GM12878 (cell line): ENCODE data around the gene TMEM171. TPM values are rescaled to one million over a fixed set of nuclear protein-coding genes. Genes with fewer than 3 reads are reported as not detected.

Source experiments
- ATAC-seq: fragments of 200-7000 bp; cut with Tn5 transposase; 3 replicates; pipeline ENCODE4 v1.9.1; 2020; ENCODE audit warnings: mild to moderate bottlenecking, moderate library complexity
- BruUV-seq: library from RNA; stranded (reverse); fragments of 400-500 nt; replicated peaks from 2 replicates; lab custom pipeline; 2021; lab: Mats Ljungman, UMichigan
- CTCF ChIA-PET: fragments of 300-600 bp; sonication (Branson Sonifier 250); formaldehyde crosslinking; extraction: SDS; loops from one replicate; lab custom pipeline; 2021; ENCODE audit warnings: inconsistent platforms; lab: Yijun Ruan, JAX
- POLR2A ChIA-PET: fragments of 350-600 bp; formaldehyde crosslinking; extraction: SDS; loops from one replicate; lab custom pipeline; 2021; ENCODE audit warnings: inconsistent platforms; lab: Charles Lee
- RAD21 ChIA-PET: fragments of 300-600 bp; sonication (Branson Sonifier 250); formaldehyde crosslinking; loops from one replicate; lab custom pipeline; 2023; ENCODE audit warnings: antibody characterized with exemption; ENCODE audit not compliant: unreplicated experiment; lab: Charles Lee
- SMC1A ChIA-PET: fragments of 300-600 bp; sonication (Branson Sonifier 250); formaldehyde crosslinking; loops from one replicate; lab custom pipeline; 2023; ENCODE audit not compliant: unreplicated experiment, uncharacterized antibody; lab: Charles Lee
- DNase-seq: peaks from one replicate; pipeline ENCODE4 v3.0.0-alpha.2; 2011; ENCODE audit warnings: low read depth, low spot score
- FAIRE-seq: peaks from 3 replicates; lab custom pipeline; 2011; peaks lifted over from hg19 to GRCh38; lab: Jason Lieb, UNC
- H2AFZ ChIP-seq: 2 replicates; pipeline ENCODE4 v1.6.0; 2011; ENCODE audit warnings: low read depth, low read length, control low read depth; ENCODE audit not compliant: control insufficient read depth
- H3K27ac ChIP-seq: 2 replicates; pipeline ENCODE4 v1.5.1; 2011; ENCODE audit warnings: control low read depth; ENCODE audit not compliant: control insufficient read depth, insufficient read depth
- H3K27me3 ChIP-seq, 2 experiments: replicated peaks in 1 of 2; 2 replicates each; pipeline versions ENCODE4 v1.6.0 to v1.6.1; 2011; ENCODE audit warnings: low read length in 1 of 2; ENCODE audit not compliant: control insufficient read depth in 2 of 2, insufficient read depth in 2 of 2
- H3K36me3 ChIP-seq, 2 experiments: 2 replicates each; pipeline ENCODE4 v1.5.1; 2011; ENCODE audit warnings: low read length in 1 of 2; ENCODE audit not compliant: control insufficient read depth in 2 of 2, insufficient read depth in 2 of 2
- H3K4me1 ChIP-seq: 2 replicates; pipeline ENCODE4 v1.6.1; 2011; ENCODE audit warnings: mild to moderate bottlenecking, low read length, moderate library complexity, mixed read lengths; ENCODE audit not compliant: control insufficient read depth, insufficient read depth
- H3K4me2 ChIP-seq: 2 replicates; pipeline ENCODE4 v1.6.0; 2011; ENCODE audit warnings: control low read depth; ENCODE audit not compliant: control insufficient read depth, insufficient read depth
- H3K4me3 ChIP-seq: fragments of 200-600 bp; sonication (generic); 2 replicates; pipeline ENCODE4 v1.5.1; 2016
- H3K79me2 ChIP-seq: 2 replicates; pipeline ENCODE4 v1.6.0; 2011; ENCODE audit warnings: low read length; ENCODE audit not compliant: control insufficient read depth, insufficient read depth
- H3K9ac ChIP-seq: 2 replicates; pipeline ENCODE4 v1.8.0; 2011; ENCODE audit warnings: low read length, control low read depth, mixed read lengths; ENCODE audit not compliant: control insufficient read depth, insufficient read depth
- H3K9me3 ChIP-seq: replicated peaks from 3 replicates; pipeline ENCODE4 v1.5.1; 2011; ENCODE audit warnings: mild to moderate bottlenecking, low read length; ENCODE audit not compliant: control insufficient read depth, insufficient read depth
- H4K20me1 ChIP-seq: 2 replicates; pipeline ENCODE4 v1.6.0; 2011; ENCODE audit not compliant: control insufficient read depth, insufficient read depth
- CBX5 ChIP-seq: sonication (generic); IDR thresholded peaks from 2 replicates; pipeline ENCODE4 v1.6.1; 2016; ENCODE audit warnings: low read depth, moderate library complexity, mild to moderate bottlenecking, inconsistent platforms
- IKZF1 ChIP-seq: fragments of 450-650 bp; conservative IDR thresholded peaks from 2 replicates; pipeline ENCODE4 v1.6.1; 2017; ENCODE audit warnings: antibody characterized with exemption, mild to moderate bottlenecking
- MYB ChIP-seq: fragments of 150-350 bp; IDR thresholded peaks from 2 replicates; pipeline ENCODE4 v1.6.1; 2014; ENCODE audit warnings: mild to moderate bottlenecking, low read depth, low read length, borderline replicate concordance
- PKNOX1 ChIP-seq: fragments of 450-650 bp; IDR thresholded peaks from 2 replicates; pipeline ENCODE4 v1.6.1; 2016; ENCODE audit warnings: mild to moderate bottlenecking
- STAT3 ChIP-seq: IDR thresholded peaks from 2 replicates; pipeline ENCODE4 v1.6.1; 2011; ENCODE audit warnings: low read depth, low read length, improper control_type of control experiment
- TAF1 ChIP-seq: IDR thresholded peaks from 2 replicates; pipeline ENCODE4 v1.6.1; 2011; ENCODE audit warnings: mild to moderate bottlenecking, low read depth, low read length, borderline replicate concordance
- ZNF384 ChIP-seq: IDR thresholded peaks from 2 replicates; pipeline ENCODE4 v1.6.1; 2012; ENCODE audit warnings: low read depth, mild to moderate bottlenecking, low read length, improper control_type of control experiment, borderline replicate concordance
- WGBS: methylation state at CpG from one replicate; pipeline ENCODE4 v1.1.6; 2016; ENCODE audit warnings: low lambda C conversion rate; ENCODE audit not compliant: insufficient replicate concordance, insufficient coverage; ENCODE audit errors: missing lambda C conversion rate; 5-methylcytosine and 5-hydroxymethylcytosine counted together
- in situ Hi-C: fragments of 300-500 bp; cut with MboI; formaldehyde crosslinking; loops from 9 replicates; pipeline ENCODE4 v1.14.3; 2018; ENCODE audit warnings: mixed read lengths
- intact Hi-C: fragments of 100-400 bp; cut with micrococcal nuclease; formaldehyde crosslinking; loops from one replicate; pipeline ENCODE4 v1.14.2; 2022; ENCODE audit not compliant: unreplicated experiment
- polyA plus RNA-seq, 11 experiments: library from polyadenylated mRNA; depleted of rRNA in 4 of 11; unstranded in 6 of 11; stranded (reverse) in 5 of 11; fragments of >200 nt; fragmentation: Nextera tagmentation in 4 of 11; fragmentation: Illumina TruSeq in 1 of 11; extraction: Ambion mirVana in 4 of 11; extraction: Trizol in 1 of 11; gene quantifications; 1 replicate in 1 of 11; 2 replicates in 10 of 11; pipeline versions ENCODE4 v1.2.1 to v1.2.3, GENCODE V29; 2011 to 2016; ENCODE audit warnings: inconsistent platforms in 2 of 11, missing spikeins in 2 of 11, low read depth in 1 of 11
- total RNA-seq, 4 experiments: library from RNA; depleted of rRNA in 3 of 4; stranded (reverse); fragments of >200 nt in 3 of 4; fragmentation: Illumina TruSeq in 1 of 4; extraction: Trizol in 1 of 4; gene quantifications; 2 replicates each; pipeline versions ENCODE4 v1.2.1 to v1.2.3, GENCODE V29; 2013 to 2021
- TF ChIP-seq, protein P1 (sequence below): IDR thresholded peaks from 2 replicates; pipeline ENCODE4 v1.6.1; 2012; ENCODE audit warnings: mild to moderate bottlenecking, low read depth, low read length
- TF ChIP-seq, protein P2 (sequence below): IDR thresholded peaks from 2 replicates; pipeline ENCODE4 v1.6.1; 2012; ENCODE audit warnings: low read depth, low read length, improper control_type of control experiment

The TMEM171 gene
- total and polyA plus RNA-seq, 10 of the 15 experiments (the other 5 are each of a cell fraction or from before 2014, with no cell fraction given), result not detected

- H3K4me1 ChIP-seq, result no peaks in the 10 kb centered on the region
- no peaks in the 10 kb centered on the region for H3K27me3 ChIP-seq
- no peak for TF ChIP-seq CBX5
- peak; percentile 20; the same call in 1 of the 2 replicates for TF ChIP-seq ZNF384
- H4K20me1 ChIP-seq, result no peaks in the 10 kb centered on the region
- 0% methylated on average over 1 of the region's 1 CpG for whole genome bisulfite sequencing
- CTCF ChIA-PET, result no interaction called here
- intact Hi-C loops (no loop called here), in situ Hi-C loops (no loop called here)
- H3K4me3 ChIP-seq, result no peak overlapping the region
- ATAC-seq, result no peak
- POLR2A ChIA-PET, result no interaction called here
- H3K36me3 ChIP-seq, result no peaks in the 10 kb centered on the region
- DNase-seq, result no peak
- H3K4me2 ChIP-seq, result no peak overlapping the region
- no peaks in the 10 kb centered on the region for H3K79me2 ChIP-seq
- H3K9ac ChIP-seq, result no peak overlapping the region
- H3K9me3 ChIP-seq, result no peaks in the 10 kb centered on the region; the same call in 2 of the 3 replicates
- H3K27ac ChIP-seq, result no peak overlapping the region
- RAD21 ChIA-PET, result no interaction called here
- no peak for FAIRE-seq
- H2AFZ ChIP-seq, result no peak overlapping the region
- SMC1A ChIA-PET, result no interaction called here
- BruUV-seq, result no TSS peak
These were observed 24.2 kb upstream of the TMEM171 start for GRCh38 chr5:73096239-73096575.

DNA sequence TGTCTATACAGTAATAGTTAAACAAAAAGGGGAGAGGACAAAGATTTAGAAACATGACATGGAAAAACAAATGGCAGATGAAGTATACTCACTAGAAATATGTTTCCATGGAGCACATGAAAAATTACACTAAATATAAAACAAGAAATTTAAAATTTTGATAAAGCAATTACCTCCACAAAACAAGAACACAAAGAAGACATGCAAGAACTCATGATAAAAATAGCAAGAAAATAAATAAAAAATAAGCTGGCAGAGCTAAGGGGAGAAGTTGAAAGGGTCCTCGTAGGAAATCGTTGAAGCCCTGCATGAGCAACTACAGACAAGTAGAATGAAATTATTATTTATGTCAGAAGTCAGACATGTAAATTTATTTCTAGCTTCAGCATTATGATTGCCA lies 22.6 kb upstream of the TMEM171 start:
- ATAC-seq, result no peak

More for the DNA sequence above, 22.6 kb upstream of the TMEM171 start:
- H3K79me2 ChIP-seq, result no peaks in the 10 kb centered on the region
- no peak overlapping the region for H2AFZ ChIP-seq
- no peaks in the 10 kb centered on the region for H4K20me1 ChIP-seq
- no peaks in the 10 kb centered on the region for H3K36me3 ChIP-seq
- H3K4me1 ChIP-seq, result no peaks in the 10 kb centered on the region
- CTCF ChIA-PET, result interaction anchor here (1.4 kb wide), 1 partner anchor 14 kb away, joined by 5 read pairs; no protein-coding TSS in a partner anchor
- FAIRE-seq (no peak), DNase-seq (no peak)
- 0% methylated on average over 2 of the region's 2 CpGs for WGBS
- TF ChIP-seq, protein P1, sequence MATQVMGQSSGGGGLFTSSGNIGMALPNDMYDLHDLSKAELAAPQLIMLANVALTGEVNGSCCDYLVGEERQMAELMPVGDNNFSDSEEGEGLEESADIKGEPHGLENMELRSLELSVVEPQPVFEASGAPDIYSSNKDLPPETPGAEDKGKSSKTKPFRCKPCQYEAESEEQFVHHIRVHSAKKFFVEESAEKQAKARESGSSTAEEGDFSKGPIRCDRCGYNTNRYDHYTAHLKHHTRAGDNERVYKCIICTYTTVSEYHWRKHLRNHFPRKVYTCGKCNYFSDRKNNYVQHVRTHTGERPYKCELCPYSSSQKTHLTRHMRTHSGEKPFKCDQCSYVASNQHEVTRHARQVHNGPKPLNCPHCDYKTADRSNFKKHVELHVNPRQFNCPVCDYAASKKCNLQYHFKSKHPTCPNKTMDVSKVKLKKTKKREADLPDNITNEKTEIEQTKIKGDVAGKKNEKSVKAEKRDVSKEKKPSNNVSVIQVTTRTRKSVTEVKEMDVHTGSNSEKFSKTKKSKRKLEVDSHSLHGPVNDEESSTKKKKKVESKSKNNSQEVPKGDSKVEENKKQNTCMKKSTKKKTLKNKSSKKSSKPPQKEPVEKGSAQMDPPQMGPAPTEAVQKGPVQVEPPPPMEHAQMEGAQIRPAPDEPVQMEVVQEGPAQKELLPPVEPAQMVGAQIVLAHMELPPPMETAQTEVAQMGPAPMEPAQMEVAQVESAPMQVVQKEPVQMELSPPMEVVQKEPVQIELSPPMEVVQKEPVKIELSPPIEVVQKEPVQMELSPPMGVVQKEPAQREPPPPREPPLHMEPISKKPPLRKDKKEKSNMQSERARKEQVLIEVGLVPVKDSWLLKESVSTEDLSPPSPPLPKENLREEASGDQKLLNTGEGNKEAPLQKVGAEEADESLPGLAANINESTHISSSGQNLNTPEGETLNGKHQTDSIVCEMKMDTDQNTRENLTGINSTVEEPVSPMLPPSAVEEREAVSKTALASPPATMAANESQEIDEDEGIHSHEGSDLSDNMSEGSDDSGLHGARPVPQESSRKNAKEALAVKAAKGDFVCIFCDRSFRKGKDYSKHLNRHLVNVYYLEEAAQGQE, result no peak
- no peak for TF ChIP-seq IKZF1
- no peak for TF ChIP-seq TAF1
- TF ChIP-seq, protein P2, sequence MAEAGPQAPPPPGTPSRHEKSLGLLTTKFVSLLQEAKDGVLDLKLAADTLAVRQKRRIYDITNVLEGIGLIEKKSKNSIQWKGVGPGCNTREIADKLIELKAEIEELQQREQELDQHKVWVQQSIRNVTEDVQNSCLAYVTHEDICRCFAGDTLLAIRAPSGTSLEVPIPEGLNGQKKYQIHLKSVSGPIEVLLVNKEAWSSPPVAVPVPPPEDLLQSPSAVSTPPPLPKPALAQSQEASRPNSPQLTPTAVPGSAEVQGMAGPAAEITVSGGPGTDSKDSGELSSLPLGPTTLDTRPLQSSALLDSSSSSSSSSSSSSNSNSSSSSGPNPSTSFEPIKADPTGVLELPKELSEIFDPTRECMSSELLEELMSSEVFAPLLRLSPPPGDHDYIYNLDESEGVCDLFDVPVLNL, result no peak
- no peak for TF ChIP-seq MYB
- no peak for TF ChIP-seq PKNOX1
- TF ChIP-seq STAT3, result no peak
- RAD21 ChIA-PET, result no interaction called here
- intact Hi-C loops (no loop called here), in situ Hi-C loops (no loop called here)
- H3K27me3 ChIP-seq, result no peaks in the 10 kb centered on the region
- no peak overlapping the region for H3K4me3 ChIP-seq
- H3K9me3 ChIP-seq, result no peaks in the 10 kb centered on the region; the same call in 2 of the 3 replicates
- H3K4me2 ChIP-seq, result no peak overlapping the region
- no peak overlapping the region for H3K27ac ChIP-seq
- SMC1A ChIA-PET, result no interaction called here
- POLR2A ChIA-PET, result no interaction called here
- no peak overlapping the region for H3K9ac ChIP-seq
- no TSS peak for BruUV-seq
